ENCODE data around the gene KCNG1. TPM values are rescaled to one million over a fixed set of nuclear protein-coding genes. Genes with fewer than 3 reads are reported as not detected.
"Not testable (repeated sequence)": the region's sequence is repeated elsewhere in the genome, so short reads cannot be mapped to it uniquely, and the experiment has no call there.

KCNG1 gene, protein sequence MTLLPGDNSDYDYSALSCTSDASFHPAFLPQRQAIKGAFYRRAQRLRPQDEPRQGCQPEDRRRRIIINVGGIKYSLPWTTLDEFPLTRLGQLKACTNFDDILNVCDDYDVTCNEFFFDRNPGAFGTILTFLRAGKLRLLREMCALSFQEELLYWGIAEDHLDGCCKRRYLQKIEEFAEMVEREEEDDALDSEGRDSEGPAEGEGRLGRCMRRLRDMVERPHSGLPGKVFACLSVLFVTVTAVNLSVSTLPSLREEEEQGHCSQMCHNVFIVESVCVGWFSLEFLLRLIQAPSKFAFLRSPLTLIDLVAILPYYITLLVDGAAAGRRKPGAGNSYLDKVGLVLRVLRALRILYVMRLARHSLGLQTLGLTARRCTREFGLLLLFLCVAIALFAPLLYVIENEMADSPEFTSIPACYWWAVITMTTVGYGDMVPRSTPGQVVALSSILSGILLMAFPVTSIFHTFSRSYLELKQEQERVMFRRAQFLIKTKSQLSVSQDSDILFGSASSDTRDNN
- polyA plus RNA-seq (2014; cell fraction: cytosol; rRNA removed): 2.1 and 3.9 TPM in 2 replicates
- 0.83 and 2.7 TPM in 2 replicates for polyA plus RNA-seq (2014; cell fraction: nucleus; rRNA removed)

DNA sequence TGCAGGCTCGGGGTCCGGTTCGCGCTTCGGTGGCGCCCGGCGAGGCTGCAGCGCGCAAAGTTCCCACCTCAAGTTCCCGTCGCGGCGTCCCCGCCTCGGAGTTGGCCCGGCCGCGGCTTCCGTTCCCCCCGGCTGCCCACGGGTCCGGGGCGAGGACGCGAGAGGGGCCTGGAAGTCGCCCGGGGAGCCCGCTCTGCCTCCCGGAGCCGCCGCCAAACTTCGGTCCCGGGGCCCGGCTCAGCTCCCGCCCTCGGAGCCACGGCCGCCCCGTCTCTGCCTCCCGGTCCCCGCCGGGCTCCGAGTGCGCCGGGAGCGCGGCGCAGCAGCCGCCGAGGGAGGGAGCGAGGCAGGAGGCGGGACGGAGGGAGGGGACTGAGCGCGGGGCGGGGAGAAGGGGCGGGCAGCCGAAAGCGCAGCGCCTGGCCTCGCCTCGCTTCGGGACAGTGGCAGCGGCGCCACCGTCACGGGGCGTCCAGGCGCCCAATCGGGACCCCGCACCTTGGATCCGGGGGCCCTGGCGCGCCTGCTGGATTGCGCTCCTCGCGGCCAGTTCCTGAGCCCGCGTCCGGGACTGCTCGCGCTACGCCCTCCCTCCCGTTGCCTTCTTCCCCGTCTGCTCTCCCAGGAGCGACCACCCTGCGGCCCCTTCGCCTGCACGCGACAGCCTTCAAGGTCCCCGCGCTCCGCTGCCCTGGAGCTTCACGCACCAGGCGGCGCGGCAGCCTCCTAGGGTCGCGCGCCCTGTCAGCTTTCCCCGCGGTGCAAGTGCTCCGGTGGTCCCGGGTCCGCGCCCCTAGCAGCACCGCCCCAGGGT is at the start of gene KCNG1:
KCNG1 (minus strand) TSS at position 305 of the 814 bp plus-strand sequence. CDS start 12,769 bp downstream, outside the sequence.
- DNase-seq (ENCODE audit: low spot score): peak; percentile 77

DNA sequence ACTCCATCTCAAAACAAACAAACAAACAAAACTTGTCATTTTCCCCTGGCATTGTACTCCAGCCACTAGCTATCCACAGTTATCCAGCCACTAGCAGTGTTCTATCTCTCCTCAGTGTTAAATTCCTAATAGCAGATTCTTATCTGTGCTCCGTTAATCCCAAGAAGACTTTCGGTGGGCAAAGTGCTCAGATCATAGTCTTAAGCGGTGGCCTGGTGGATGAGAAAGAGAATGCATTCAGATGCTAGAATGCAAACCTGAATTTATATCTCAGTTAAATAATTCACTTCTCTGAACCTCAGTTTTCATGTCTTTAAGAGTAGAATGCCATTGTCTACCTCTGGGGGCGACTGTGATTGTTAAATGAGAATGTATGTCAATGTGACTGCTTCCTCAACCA is 47.7 kb upstream of the KCNG1 start:
- no peak for DNase-seq (ENCODE audit: low spot score)

DNA sequence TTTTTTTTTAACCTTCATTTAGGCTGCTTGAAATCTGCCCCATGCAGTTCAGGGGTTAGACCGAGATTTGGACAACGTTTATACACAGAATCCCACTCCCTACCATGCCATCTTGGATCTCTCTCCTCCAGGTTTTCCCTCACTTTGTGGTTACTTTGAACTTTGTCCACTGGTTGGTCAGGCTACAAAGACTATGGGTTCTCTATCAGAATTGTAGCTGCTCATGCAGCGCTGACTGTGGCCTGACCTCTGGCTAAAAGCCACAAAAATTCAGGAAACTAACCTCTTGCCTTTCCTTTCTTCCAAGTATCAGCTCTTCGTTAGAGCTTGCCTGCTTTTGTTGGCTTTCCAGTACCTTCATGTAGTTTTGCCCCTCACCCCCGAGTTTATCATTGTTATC is 44.9 kb upstream of the KCNG1 start:
- DNase-seq (ENCODE audit: low spot score): no peak

DNA sequence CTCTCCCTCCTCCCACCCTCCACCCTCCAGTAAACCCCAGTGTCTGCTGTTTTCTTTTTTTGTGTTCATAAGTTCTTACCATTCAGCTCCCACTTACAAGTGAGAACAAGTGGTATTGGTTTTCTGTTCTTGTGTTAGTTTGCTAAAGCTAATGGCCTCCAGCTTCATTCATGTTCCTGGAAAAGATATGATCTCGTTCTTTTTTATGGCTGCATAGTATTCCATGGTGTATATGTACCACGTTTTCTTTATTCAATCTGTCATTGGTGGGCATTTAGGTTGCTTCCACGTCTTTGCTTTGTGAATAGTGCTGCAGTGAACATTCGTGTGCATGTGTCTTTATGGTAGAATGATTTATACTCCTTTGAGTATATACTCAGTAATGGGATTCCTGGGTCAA is 42.7 kb upstream of the KCNG1 start:
- no peak for DNase-seq (ENCODE audit: low spot score)

DNA sequence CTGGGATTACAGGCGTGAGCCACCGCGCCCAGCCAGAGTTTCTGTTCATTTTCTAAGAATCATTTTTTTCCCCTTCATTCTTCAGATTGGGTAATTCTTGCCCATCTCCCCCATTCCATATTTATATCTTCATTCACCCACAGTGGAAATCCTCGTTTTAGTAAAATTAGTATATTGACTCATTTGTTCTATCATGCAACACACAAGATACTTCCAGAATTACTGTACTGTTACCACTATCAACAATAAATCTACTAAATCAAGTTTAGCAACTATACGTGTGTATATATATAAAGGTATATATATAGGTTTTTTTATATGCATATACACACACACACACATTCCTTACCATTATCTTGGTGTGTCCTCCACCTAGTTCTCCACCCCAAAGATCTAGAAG is 41.2 kb upstream of the KCNG1 start:
- no peak for DNase-seq (ENCODE audit: low spot score)

DNA sequence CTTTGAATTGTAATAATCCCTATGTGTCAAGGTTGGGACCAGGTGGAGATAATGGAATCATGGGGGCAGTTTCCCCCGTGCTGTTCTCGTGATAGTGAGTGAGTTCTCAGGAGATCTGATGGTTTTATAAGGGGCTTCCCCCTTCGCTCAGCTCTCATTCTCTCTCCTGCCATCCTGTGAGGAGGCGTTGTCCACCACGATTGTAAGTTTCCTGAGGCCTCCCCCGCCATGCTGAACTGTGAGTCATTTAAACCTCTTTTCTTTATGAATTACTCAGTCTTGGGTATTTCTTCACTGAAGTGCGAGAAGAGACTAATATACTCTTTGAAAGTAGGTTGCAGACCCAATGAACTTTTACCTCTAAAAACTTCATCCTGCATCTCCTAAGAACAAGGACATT is 39.2 kb upstream of the KCNG1 start:
- no peak for DNase-seq (ENCODE audit: low spot score)

DNA sequence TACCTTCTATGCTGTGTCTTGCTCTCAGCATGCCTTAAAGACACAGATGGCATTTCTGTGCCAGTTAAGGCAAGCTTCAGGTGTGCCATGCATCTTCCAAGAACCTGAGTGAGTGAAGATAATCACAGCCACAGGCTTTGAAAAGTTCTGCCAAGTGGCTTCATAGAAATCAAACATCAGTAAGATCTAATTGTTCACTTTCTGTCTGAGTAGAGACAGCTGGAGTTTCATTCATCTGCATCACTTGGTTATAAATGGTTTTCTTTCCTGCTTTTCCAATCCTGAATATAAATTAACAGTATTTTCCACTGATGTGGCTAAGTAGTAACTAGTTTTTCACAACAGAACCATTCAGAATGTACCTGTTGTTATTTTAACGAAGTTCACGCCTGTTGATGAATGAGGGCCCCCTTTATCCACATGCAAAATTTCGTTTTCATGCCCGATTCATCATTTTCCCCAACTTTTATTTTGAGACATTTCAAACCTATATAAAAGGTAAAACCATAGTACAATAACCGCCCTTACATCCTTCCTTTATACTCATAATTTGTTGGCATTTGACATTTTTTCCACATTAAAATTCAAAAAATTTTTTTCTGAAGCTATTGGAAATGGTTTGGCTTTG is 38.6 kb upstream of the KCNG1 start:
- no peak for DNase-seq (ENCODE audit: low spot score)

DNA sequence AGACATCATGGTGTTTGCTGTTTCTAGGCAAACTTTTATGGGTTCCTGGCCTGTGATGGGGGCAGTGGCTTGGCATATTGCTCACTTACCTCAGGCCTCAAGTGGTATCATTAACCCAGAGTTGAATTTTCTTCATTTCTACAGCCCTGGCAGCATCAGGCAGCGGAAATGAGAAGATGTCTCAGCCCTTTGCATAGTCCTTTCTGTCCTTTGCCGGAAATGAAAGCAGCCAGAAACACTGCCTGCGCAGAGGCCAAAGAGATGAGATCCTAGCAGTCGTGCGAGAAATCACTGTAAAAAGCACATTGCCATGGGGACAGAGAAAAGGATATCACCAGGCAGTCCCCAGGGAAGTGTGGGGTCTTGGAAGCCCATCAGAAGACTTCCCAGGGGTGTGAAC is 37.4 kb upstream of the KCNG1 start:
- no peak for DNase-seq (ENCODE audit: low spot score)

DNA sequence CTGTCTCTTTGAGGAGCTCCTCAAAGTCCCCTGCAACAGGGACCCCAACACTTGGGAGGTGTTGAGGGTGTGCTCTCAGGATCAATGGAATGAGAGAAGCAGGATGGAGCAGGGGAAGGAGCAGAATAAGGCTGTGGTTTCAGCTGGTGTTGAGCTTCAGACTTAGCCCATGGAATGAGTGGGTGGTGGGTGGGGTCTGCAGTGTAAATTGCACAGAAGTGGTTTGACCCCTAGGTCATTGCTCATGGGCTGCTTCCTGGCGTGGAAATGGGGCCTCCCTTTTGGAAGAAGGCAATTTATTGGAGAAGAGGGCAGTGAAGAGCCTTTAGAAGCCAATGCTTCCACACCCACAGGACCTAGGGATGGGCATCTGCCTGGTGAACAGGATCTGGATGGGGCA is 37.0 kb upstream of the KCNG1 start:
- DNase-seq (ENCODE audit: low spot score): no peak

DNA sequence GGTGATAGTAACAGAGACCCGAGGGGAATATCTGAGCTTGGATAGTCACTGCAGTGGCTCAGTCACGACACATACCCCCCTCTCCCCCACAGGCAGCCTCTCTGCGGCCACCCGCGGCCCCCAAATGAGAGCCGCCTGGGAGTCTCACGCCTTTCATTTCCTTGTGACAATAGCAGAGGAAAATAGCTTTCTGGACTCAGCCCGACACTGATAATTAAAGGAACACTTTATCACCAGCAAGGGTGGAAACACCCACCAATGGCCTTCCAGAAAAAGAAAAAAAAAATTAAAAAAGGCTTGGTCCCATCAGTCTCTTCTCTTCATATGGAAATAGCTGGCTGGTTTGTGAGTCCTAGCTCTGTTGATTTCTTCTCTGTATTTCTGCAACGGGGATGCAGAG is 35.1 kb upstream of the KCNG1 start:
- no peak for DNase-seq (ENCODE audit: low spot score)

DNA sequence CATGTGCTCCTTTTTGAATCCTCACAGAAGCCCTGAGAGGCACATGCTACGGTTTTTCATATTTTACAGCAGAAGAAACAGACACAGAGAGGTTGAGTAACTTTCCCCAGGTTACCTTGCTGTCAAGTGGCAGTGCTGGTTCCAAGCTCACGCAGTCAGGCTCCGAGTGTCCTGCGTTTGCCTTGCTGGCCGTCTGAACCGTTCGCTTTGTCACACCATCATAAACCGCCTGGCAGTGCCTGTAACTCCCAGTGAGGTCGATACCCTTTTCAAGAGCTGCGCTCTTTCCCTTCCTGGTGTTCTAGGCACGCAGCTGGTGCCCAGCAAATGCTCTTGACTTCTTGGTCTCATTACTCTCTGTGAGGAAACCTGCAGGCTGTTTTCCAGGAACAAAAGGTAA is 31.3 kb upstream of the KCNG1 start:
- no peak for DNase-seq (ENCODE audit: low spot score)

DNA sequence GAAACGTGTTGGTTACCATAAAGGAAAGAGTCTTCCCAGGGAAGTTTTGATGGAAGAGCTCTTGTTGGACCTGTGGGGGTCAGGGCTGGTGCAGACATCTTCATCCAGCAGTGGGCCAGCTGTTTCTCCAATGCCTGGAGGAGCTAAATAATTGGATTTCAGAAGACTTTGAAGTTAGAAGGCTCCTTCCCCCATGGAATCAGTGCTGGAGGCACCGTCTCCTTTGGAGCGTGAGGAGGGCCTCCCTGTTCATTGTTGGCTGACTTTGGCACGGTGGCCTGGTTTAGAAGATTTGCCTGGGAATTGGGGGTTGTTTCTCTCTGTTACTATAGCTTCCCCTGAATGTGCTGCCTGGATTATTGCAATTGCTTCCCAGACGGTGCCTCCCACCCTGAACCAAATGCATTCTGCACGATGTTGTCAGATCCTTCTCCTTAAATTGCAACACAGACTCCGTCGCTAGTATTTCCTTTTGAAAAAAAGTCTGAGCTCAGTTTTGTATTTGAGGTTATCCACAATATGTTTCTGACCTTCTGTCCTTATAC is 27.7 kb upstream of the KCNG1 start:
- no peak for DNase-seq (ENCODE audit: low spot score)

DNA sequence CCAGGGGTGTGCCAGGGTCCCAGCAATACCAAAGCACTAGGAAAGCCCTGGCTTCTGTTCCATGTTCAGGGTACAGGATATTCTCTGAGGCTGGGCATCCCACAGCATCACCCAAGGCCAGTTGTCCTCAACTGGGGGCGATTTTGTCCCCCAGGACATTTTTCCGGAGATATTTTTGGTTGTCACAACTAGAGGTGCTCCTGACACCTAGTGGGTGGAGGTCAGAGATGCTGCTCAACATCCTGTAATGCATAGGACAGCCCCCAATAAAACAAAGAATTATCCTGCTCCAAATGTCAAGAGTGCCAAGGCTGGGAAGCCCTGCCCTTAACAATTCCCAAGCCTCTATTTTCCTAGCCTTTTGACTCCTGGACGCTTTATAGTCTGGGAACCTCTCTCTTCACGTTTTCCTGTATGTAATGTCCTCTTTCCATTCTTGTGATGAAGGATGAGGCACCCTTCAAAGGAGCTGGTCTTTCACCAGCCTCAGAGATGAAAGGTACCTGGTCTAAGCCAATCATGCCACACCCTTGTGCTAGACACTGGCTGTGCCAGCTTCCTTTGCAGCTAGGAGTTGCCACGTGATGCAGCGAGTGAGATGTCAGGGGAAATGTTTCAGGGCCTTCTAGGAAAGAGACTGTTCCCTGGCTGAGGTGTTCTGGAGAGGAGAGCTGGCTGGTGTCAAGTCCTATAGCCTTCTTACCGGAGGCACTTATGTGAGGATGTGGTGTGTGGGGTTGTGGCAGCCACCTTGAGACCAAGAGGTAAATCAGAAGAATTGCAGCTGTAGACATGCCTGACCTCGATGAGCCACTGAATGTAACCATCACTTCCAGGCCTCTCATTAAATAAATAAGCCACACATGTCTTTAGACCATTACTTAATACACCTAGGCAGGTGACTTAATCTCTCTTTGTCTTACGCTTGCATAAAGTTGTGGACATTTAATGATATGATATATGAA is 23.4 kb upstream of the KCNG1 start:
- no peak for DNase-seq (ENCODE audit: low spot score)

DNA sequence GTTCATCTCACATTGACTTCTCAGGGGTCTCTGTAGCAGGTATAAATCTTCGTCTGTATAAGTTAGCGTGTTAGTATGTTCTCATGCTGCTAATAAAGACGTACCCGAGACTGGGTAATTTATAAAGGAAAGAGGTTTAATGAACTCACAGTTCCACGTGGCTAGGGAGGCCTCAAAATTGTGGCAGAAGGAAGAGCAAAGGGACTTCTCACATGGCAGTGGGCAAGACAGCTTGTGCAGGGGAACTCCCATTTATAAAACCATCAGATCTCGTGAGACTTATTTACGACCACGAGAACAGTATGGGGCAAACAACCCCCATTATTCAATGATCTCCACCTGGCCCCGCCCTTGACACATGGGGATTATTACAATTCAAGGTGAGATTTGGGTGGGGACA is 22.6 kb upstream of the KCNG1 start:
- DNase-seq (ENCODE audit: low spot score): not testable (repeated sequence)

DNA sequence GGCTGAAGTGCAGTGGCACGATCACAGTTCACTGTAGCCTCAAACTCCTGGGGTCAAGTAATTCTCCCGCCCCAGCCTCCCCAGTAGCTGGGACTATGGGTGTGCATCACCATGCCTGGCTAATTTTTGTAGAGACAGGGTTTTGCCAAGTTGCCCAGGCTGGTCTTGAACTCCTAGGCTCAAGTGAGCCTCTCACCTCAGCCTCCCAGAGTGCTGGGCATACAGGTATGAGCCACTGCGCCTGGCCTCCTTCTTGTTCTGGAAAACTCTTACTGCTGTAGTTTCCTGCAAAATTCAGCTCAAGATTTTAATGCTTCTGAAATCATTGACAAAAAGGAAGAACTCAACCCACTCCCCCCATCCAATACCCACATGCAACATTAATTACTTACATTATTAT is 21.9 kb upstream of the KCNG1 start:
- DNase-seq (ENCODE audit: low spot score): no peak

DNA sequence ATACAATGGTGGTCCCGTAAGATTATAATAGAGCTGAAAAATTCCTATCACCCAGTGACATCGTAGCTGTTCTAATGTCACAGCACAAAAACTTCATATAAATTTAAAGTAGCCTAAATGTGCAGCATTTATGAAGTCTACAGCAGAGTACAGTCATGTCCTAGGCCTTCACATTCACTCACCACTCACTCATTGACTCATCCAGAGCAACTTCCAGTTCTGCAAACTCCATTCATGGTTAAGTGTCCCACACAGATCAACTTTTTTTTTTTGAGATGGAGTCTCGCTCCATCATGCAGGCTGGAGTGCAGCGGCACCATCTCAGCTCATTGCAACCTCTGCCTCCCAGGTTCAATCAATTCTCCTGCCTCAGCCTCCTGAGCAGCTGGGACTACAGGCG is 20.9 kb upstream of the KCNG1 start:
- DNase-seq (ENCODE audit: low spot score): no peak

DNA sequence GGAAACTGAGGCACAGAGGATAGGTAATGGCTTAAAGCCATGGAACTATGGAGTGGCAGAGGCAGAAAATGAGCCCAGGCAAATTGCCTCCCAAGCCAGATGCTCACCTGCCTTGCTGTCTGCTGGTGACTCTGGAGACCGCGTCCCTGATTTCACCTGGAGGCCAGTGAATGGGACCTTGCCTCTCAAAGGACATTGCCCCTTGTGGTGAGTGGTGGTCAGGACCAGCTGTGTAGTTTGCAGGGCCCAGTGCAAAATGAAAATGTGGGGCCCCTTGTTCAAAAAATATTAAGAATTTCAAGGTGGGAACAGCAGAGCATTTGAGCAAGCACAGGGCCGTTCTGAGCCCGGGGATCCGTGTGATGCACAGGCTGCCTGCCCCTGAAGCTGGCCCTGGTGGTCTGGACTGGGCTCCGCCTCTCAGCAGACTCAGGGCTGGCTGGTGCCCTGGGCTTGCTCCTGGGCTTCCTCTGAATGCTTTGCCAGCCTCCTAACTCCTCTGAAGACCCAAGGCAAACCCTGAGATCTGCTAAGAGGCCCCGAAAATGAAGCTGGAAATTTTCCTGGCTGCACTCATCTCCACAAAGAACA is 19.8 kb upstream of the KCNG1 start:
- DNase-seq (ENCODE audit: low spot score): no peak

DNA sequence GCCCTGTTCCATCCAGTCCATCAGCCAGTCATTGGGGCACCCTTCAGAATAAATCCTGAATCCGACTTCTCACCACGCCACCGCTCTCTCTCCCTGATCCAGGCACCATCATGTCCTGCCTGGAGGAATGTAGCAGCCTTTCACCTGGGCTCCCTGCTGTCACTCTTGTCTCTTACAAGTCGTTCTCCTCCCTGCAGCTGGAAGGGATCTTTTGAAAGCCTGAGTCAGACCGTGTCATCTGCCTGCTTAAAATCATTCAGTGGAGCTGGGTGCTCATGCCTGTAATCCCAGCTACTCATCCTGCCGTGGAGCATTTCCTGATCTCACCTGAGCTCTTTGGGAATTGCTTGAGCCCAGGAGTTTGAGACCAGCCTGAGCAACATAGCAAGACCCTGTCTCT is 19.2 kb upstream of the KCNG1 start:
- DNase-seq (ENCODE audit: low spot score): no peak

DNA sequence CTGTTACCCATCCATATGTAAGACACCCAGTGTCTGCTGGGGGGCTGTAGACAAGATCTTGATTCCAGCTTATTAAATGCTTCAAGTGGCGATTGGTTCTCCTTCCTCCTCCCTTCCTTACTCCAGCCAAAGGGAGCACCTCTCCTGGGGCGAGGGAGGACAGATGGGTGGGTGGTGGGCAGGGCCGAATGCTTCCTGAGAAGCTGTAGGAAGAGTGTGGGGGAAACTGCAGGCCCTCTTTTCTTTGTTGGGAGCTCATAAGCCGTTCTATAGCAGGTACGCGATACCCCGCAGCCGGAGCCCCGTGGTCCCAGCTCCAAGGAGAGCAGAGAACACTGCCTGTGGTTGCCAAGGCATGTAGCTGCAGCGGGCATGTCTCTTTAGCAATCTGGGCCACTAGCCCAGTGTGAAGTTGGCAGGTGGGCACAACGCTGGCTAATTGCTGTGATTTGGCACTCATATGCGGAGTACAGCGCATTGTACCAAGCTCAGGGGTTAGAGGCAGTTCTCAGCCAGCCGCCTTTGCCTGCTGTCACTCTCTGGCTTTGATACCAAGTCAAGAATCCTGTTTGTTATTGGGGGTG is 14.7 kb upstream of the KCNG1 start:
- DNase-seq (ENCODE audit: low spot score): no peak
